GM15510 (cell line): ENCODE results near the gene MICAL2.

Experiments used
- POLR2A ChIP-seq: IDR thresholded peaks from 3 replicates; pipeline ENCODE4 v1.6.1; 2011; ENCODE audit warnings: borderline replicate concordance; ENCODE audit not compliant: insufficient read length; ENCODE audit errors: extremely low read depth

The MICAL2 gene

DNA sequence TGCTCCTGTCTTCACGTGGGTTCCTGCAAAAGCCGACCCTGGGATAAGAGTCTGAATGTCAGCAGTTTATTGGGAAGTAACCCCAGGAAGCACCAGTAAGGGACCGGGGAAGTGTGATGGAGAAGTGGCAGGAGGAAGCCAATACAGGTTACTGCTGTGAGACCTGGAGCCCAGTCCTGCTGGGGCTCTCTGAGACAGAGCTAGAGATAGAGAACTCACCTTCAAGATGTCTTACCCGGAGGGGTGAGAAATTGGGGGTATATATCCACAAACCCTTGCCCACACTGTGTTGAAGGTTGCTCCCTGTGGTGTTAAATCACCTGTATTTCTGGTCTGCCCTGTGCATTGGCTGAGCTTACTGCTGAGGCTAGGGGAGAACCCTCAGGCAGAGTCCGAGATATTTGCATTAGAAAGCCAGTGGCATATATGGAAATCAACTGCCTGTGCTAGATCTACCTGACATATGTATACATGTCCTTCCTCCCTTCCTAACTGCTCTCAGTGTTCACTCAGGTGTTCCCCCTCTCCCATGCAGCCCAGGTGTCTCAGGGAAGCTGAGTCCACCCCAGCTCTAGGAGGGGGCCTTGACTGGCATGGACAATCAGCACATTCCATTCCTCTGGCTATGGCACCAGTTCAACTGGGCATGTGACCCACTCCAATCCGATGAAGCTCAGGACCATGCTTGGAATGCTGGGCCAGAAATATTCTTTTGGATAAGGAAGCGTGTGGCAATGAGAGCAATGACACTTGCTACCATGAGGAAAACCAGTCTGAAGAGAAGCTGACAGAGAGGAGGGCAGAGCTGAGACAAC is 6.8 kb upstream of the MICAL2 start:
- no peak for TF ChIP-seq POLR2A

DNA sequence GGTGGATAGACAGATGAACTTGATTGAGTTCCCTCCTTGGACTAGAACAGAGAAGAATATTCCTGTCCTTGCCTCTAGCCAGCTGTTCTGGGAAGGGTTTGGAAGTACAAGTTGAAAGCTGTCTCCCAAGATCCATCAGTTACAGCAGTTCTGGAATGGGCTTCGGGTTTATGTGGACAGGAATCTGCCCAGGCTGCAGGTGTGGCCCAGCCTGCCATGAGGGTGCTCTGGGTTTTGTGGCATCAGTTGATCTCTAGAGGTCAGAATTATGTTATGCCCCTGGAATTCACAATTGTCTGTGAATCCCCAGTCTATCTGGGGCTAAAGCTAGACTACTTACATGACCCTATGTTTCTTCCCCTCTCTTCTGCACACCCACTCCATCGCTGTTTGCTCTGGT is 4.9 kb upstream of the MICAL2 start:
- TF ChIP-seq POLR2A = no peak

DNA sequence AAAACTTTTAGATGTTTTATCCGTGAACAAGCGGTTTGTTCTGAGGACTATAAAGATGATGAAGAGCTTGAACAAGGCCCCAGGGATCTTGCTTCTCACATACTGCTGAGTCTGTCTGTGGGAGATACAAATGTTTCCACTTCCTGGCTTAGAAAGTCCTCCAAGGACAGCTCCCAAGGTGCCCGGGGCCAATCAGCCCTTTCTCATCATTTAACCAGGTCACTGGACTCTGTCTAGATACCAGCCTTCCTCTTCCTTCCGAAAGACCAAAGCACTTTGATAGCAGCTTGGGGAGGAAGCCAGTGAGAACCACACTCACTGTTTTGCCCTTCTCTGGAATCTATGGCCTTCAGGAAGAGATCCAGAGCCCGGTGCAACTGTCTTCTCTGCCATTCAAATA is 4.3 kb upstream of the MICAL2 start:
- no peak for TF ChIP-seq POLR2A

DNA sequence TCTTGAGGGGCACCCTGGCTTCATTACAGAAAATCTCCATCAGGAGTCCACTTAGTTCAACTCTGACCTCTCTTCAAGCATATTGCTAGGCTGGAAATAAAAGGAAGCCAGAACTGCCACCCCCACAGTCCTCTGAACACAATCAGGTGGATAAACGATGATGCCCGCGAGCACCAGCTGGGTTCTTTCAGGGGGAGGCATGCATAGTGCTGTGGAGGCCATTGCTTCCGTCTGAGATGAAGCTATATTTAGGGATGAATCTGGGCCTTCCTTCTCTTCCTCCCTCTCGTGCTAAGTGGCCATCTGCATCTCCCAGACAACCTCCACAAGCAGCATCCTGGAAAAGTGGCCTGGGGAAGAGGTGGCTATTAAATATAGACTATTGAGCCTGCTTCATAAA is 3.9 kb upstream of the MICAL2 start:
- TF ChIP-seq POLR2A = no peak

DNA sequence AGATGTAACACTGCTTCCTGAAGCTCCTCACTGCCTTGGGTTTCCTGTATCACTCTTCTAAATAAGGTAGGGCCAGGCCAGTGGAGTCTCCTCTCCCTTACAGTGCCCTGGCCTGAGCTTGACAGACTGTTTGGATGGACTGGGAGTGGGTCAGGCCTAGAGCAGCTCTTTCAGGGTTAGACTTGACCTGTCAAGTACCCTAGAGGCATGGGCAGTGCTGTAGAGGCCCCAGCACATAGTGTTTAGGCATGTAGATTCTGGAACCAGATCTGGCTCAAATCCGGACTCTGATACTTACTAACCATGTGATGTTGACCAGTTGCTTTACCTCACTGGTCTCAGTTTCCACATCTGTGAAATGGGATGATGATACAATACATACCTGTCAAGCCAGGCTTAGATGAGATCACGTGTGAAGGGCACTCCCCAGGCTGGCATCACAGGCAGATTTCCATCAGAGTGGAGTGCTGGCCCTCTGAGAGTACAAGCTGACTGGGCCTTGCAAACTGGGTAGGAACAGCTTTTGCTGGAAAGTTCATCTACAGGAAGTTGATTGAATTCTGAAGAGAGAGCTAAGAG is 1.4 kb upstream of the MICAL2 start:
- no peak for TF ChIP-seq POLR2A

DNA sequence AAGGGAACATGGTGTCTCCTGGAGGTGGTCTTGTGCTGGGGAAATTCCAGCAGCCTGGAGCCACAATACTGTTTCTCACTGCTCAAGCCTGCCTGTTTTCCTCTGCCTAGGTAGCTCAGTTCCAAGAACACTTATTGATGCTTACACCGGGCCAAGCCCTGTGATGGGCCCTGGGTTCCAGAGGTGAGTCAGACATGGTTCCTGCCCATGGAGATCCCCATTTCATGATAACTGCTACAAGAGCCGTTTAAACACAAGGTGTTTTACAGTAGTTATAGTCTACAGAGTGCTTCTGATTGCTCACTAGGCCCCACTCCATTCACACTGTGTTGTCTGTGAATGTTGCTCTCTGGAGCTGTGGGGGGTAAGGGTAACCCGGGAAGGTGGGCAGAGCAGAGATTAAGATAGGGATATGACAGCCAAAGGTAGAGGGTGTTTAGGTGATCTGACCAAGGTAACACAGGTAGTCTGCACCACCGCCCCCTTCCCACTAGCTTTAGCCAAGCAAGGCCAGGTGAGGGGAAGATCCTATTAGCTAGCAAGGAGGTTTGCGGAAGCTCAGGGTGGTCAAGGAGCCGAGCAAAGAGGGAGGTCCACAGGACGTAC is 696 bp upstream of the MICAL2 start:
- TF ChIP-seq POLR2A = no peak

DNA sequence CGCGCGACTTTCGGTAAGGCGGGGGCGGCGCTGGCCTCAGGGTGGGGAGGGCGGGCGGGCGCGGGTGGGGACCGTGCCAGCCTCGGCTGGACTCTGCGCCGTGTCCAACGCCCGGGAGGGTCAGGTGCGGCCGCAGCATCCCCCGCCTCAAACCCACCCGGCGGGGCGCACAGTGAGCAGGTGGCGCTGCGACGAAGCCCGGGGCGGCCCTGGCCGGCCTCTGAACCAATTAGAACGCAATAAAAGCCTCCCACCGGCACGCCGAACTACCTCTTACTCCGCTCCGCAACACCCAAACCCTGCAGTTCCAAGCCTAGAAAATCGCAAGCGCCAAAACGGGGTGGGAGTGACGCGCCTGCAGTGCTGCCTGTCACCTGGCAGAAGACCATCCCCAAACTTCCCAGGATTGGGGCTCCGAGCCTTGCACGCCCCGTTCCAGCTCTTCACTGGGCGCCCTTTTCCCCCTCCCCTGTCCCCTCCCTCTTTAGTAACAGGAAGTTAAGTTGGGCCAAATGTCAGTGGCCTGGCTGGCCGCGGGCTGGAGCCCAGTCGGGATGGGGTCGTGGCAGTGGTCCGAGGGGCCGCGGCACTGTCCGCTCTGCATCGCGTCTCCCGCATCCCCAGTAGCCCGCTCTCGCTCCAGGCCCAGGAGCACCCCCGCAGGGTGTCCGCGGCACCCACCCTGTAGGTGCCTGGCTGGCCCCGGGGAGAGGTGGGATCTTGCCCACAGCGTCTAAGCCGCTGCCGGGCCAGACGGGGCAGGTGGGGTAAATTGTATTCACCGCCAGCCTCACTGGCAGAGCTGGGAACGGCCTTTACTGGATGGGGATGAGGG is 541 bp downstream of the MICAL2 start:
- no peak for TF ChIP-seq POLR2A

DNA sequence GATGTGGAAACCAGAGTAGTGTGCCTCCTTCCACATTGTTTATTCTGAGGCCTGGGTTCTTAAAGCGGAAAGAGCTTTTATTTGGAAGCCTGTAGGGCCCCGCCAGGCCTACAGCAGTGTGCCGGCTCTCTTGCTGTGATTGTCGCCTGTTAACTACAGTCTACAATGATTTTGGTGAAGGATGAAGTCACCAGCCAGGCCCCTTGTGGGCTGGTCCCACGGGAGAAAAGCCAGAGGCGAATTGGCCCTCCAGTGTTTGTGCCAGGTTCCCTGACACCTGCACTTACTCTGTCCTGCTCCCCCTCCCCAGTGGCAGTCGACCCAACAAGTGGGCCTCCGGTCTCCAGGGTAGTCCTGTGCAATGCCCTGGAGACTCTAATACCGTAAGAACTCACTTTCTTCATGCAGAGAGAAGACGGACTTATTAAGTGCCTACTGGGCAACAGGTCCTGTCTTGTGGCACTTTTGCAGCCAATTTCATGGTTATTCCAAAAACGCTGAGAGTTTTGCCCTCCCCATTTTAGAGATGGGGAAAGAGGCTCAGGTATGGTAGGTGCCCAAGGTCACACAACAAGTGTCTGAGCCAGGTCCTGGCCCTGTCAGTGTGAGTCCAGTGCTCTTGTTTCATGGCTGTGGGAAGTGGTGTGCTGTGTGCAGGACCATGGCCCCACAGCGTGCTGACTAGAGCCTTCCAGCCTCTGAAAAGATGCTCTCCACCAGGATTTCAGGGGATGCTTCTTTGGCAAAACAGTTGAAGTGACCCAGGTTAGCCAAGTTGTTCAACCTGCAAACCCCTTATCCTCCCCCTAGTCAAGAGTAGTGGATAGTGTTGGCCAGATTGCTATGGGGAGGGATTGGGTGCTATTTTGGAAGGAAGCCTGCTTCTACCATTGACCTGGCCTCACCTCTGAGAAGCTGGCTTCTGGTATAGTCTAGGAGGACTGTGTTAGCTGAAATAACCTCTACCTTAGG is 1.4 kb downstream of the MICAL2 start:
- no peak for TF ChIP-seq POLR2A

DNA sequence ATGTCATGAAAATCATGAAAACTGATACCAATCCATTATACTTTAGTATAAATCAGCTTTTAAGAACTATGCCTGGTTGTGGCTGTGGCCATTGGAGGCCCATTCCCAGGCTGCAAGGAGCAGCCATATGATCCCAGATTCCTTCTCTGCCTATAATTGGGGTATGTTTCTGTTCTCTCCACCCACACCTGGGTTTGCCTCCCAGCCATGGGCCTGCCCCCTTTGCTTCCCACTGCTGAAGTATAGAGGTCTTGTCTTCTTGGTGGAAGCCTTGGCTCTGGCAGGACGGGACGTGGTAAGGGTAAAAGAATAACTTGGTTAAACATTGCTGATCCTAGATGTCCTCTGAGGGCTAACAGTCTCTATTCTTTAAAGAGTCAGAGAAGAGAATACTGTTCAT is 2.4 kb downstream of the MICAL2 start:
- no peak for TF ChIP-seq POLR2A

DNA sequence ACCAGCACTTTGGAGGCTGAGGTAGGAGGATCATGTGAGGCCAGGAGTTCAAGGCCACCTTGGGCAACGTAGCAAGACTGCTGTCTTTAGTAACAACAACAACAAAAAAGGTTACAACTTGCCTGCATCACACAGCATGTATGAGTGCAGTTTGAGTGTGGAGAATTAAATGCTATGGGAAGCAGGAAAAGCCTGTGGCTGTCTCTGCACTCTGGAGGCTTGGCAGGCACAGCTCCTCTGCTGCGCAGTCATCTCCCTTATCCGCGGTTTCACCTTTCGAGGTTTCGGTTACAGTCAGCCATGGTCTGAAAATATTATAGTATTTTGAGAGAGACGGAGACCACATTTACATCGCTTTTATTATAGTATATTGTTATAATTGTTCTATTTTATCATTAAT is 2.9 kb downstream of the MICAL2 start:
- no peak for TF ChIP-seq POLR2A

DNA sequence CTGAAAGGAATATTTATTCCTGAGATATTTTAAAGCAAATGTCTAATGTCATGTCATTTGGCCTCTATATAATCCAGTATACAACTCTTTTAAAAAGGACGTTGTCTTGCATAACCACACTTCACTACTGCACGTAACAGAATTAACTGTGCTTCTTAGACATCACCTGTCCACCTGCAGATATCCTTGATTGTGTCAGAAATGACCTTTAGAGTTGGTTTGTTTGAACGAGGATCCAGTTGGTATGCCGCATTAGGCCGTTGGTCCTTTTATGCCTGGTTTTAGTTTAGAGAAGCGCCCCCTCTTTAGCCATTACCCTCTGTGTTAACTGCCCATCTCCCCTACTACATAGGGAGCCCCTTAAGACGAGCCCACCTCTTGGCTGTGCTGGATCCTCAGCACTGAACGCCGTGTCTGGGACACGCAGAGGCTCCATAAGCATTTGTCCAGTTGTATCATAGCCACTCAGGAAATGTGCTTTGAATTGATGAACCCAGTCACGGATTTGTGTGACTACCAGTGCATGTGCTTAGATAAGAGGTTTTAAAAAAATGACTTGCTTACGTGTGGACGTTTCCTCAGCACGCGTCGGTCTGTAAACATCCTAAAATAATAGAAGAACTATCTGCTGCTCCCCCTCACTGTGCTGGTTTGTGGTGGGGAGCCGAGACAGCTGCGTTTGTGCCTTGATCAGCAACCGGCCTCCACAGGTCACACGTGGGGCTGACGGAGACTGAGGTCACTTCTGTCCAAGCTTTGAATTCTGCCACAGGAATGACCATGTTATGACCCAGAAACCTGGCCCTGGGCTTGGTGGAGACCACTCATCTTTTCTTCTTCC is 4.0 kb downstream of the MICAL2 start:
- no peak for TF ChIP-seq POLR2A

DNA sequence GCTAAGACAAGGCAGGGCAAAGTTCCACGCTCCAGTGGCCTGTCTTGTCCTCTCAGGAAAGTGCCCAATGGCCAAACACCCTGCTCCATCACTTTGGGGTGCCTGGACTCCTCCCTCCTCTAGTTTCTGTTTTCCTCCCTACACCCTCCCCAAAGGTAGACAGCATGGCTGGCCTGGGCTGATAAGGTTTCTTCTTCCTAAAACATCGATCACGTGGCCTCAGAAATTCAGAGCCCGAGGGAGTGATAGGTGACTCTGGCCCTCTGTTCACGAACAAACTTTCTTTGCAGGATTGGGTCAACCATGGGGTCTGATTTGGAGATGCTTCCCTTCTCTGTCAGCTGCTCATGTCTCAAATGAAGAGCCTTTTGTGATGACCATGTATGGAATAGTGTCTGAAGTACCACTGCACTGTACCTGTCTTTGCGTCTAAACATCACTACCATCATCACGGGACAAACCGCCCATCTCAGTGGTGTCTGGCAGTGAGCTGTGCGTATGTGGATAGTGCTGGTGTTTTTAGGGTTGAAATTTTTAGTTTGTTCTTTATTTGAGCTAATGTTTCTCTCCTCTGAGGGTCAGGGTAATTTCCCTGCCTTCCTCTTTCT is 6.1 kb downstream of the MICAL2 start:
- TF ChIP-seq POLR2A = no peak

DNA sequence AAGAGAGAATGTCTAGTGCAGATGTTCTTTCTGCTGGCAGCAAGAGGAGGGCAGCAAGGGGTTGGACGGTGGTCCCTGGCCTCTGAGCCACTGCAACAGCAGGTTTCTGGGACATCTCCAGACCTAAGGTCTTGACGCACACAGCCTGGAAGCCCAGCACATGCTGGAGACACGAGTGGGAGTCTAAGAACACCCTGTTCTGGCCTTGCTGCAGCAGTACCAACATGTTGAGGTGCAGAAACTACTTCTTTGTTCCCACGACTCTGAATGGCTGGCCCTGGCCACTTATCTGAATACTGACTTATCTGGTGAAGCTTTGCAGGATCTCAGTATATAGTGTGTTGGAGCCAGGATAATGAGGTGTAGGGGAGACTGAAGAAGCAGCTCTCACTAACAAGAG is 6.8 kb downstream of the MICAL2 start:
- no peak for TF ChIP-seq POLR2A
